Measurements from ENCODE around the gene SLC9A8.

SLC9A8 gene

DNA sequence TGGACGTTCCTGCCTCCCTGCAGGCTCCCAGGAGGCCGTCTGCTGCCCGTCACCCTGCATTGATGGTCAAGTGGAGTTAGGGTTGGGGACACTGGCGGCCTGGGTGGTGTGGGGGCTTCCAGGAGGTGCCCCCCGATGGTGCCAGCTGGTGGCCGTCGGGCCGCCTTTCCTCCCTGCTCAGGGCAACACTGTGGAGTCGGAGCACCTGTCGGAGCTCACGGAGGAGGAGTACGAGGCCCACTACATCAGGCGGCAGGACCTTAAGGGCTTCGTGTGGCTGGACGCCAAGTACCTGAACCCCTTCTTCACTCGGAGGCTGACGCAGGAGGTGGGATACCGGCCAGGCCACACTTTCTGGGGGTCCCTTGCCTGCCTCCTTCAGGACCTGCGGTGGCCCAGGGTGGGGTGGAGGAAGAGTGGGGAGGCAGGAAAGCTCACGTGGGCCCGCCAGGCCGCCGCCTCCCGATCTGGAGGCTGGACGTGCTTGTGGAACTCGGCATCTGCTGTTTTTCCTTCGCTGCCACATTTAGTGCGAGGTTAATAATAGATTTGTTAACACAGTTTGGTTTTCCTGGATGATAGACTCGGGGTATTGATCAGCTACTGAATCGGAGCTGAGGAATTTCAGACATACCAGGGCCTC is 74.1 kb downstream of the SLC9A8 start:
- peaks cover 19% of the 10 kb centered on the region for H3K4me1 ChIP-seq (ENCODE audit: control insufficient read depth, insufficient read depth, low read length)
- no peak overlapping the region for H3K4me2 ChIP-seq (ENCODE audit: low read length)
- H3K9ac ChIP-seq (ENCODE audit: low read depth, low read length) = peak overlapping the region; percentile 7
- H3K9me3 ChIP-seq (replicated peaks; ENCODE audit: low read length) = no peaks in the 10 kb centered on the region
- no peak overlapping the region for H3K4me3 ChIP-seq (ENCODE audit: low read length)
- peaks cover 45% of the 10 kb centered on the region for H3K36me3 ChIP-seq (ENCODE audit: insufficient read depth, low read length)
- no peaks in the 10 kb centered on the region for H3K27me3 ChIP-seq (ENCODE audit: control insufficient read depth, insufficient read depth, low read length)

GRCh38 chr20:49887251-49888211 is 74.9 kb downstream of the SLC9A8 start:
- Histone ChIP-seq H3K9ac (ENCODE audit: low read depth, low read length) (peak overlapping the region; percentile 7), H3K27me3 (ENCODE audit: control insufficient read depth, insufficient read depth, low read length) (no peaks in the 10 kb centered on the region), H3K4me1 (ENCODE audit: control insufficient read depth, insufficient read depth, low read length) (peaks cover 19% of the 10 kb centered on the region), H3K4me2 (ENCODE audit: low read length) (peak overlapping the region; percentile 17), H3K4me3 (ENCODE audit: low read length) (no peak overlapping the region), H3K36me3 (ENCODE audit: insufficient read depth, low read length) (peaks cover 38% of the 10 kb centered on the region), H3K9me3 (replicated peaks; ENCODE audit: low read length) (no peaks in the 10 kb centered on the region)

GRCh38 chr20:49888212-49889000 is 75.8 kb downstream of the SLC9A8 start:
- H3K4me2 ChIP-seq (ENCODE audit: low read length) = no peak overlapping the region
- H3K9me3 ChIP-seq (replicated peaks; ENCODE audit: low read length) = no peaks in the 10 kb centered on the region
- peaks cover 19% of the 10 kb centered on the region for H3K4me1 ChIP-seq (ENCODE audit: control insufficient read depth, insufficient read depth, low read length)
- H3K9ac ChIP-seq (ENCODE audit: low read depth, low read length) = no peak overlapping the region
- H3K36me3 ChIP-seq (ENCODE audit: insufficient read depth, low read length) = peaks cover 34% of the 10 kb centered on the region
- H3K27me3 ChIP-seq (ENCODE audit: control insufficient read depth, insufficient read depth, low read length) = no peaks in the 10 kb centered on the region
- no peak overlapping the region for H3K4me3 ChIP-seq (ENCODE audit: low read length)

- Histone ChIP-seq H3K4me2 (ENCODE audit: low read length) (no peak overlapping the region), H3K9ac (ENCODE audit: low read depth, low read length) (no peak overlapping the region), H3K4me3 (ENCODE audit: low read length) (no peak overlapping the region), H3K27me3 (ENCODE audit: control insufficient read depth, insufficient read depth, low read length) (no peaks in the 10 kb centered on the region), H3K9me3 (replicated peaks; ENCODE audit: low read length) (no peaks in the 10 kb centered on the region), H3K4me1 (ENCODE audit: control insufficient read depth, insufficient read depth, low read length) (peaks cover 19% of the 10 kb centered on the region), H3K36me3 (ENCODE audit: insufficient read depth, low read length) (peaks cover 28% of the 10 kb centered on the region)
Measured at GRCh38 chr20:49889001-49889934, 76.6 kb downstream of the SLC9A8 start.

- H3K27me3 ChIP-seq (ENCODE audit: control insufficient read depth, insufficient read depth, low read length) = no peaks in the 10 kb centered on the region
- no peaks in the 10 kb centered on the region for H3K9me3 ChIP-seq (replicated peaks; ENCODE audit: low read length)
- no peak overlapping the region for H3K4me2 ChIP-seq (ENCODE audit: low read length)
- peaks cover 19% of the 10 kb centered on the region for H3K4me1 ChIP-seq (ENCODE audit: control insufficient read depth, insufficient read depth, low read length)
- H3K4me3 ChIP-seq (ENCODE audit: low read length) = no peak overlapping the region
- H3K9ac ChIP-seq (ENCODE audit: low read depth, low read length) = no peak overlapping the region
- peaks cover 21% of the 10 kb centered on the region for H3K36me3 ChIP-seq (ENCODE audit: insufficient read depth, low read length)
Measured at GRCh38 chr20:49889935-49890333, 77.3 kb downstream of the SLC9A8 start.

DNA sequence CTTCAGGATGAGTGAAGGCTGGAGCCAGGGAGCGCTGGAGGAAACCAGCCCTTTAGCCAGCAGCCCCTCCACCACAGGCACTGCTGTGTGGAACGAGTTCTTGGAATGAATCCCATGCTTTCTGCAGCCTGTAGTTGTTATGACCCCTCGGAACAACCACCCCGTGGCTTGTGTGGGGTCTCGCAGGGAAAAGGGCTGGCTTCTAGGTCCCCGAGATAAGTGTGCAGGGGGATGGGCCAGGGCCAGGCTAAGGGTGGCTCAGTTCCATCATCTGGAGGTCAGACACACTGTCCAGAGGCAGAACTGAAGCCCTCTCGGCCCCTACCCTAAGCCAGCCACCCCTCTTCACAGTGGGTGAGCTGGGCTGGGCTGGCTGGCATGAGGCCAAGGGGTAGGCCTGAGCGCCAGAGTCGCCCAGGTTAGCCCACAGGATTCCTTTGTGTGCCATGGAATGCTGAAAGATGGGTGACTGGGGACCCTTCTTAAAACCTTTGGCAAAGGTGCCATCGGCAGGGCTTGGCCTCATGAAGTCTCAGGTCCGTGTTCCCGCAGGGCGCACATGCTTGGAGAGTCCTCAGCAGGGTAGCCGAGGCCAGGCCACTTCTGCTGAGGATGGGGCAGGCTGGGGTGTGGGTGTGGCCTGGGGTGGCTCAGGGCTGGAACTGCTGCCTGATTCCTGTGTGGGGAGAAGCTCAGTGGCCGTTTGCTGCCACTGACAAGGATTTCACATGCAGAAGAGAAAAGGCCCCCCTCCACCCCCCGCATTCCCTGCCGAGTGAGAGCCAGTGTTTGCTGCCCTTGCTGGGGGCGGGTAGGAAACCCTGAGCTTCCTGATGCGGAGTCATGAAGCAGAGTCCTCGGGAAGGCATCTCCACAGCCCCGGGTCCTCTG is 78.1 kb downstream of the SLC9A8 start:
- Histone ChIP-seq H3K9ac (ENCODE audit: low read depth, low read length) (no peak overlapping the region), H3K36me3 (ENCODE audit: insufficient read depth, low read length) (peaks cover 18% of the 10 kb centered on the region), H3K27me3 (ENCODE audit: control insufficient read depth, insufficient read depth, low read length) (no peaks in the 10 kb centered on the region), H3K4me3 (ENCODE audit: low read length) (no peak overlapping the region), H3K4me2 (ENCODE audit: low read length) (no peak overlapping the region), H3K9me3 (replicated peaks; ENCODE audit: low read length) (no peaks in the 10 kb centered on the region), H3K4me1 (ENCODE audit: control insufficient read depth, insufficient read depth, low read length) (peaks cover 19% of the 10 kb centered on the region)

GRCh38 chr20:49891476-49892110 is 79.0 kb downstream of the SLC9A8 start:
- Histone ChIP-seq H3K36me3 (ENCODE audit: insufficient read depth, low read length) (peaks cover 10% of the 10 kb centered on the region), H3K27me3 (ENCODE audit: control insufficient read depth, insufficient read depth, low read length) (no peaks in the 10 kb centered on the region), H3K9ac (ENCODE audit: low read depth, low read length) (no peak overlapping the region), H3K4me2 (ENCODE audit: low read length) (no peak overlapping the region), H3K4me3 (ENCODE audit: low read length) (no peak overlapping the region), H3K9me3 (replicated peaks; ENCODE audit: low read length) (no peaks in the 10 kb centered on the region), H3K4me1 (ENCODE audit: control insufficient read depth, insufficient read depth, low read length) (peaks cover 19% of the 10 kb centered on the region)

DNA sequence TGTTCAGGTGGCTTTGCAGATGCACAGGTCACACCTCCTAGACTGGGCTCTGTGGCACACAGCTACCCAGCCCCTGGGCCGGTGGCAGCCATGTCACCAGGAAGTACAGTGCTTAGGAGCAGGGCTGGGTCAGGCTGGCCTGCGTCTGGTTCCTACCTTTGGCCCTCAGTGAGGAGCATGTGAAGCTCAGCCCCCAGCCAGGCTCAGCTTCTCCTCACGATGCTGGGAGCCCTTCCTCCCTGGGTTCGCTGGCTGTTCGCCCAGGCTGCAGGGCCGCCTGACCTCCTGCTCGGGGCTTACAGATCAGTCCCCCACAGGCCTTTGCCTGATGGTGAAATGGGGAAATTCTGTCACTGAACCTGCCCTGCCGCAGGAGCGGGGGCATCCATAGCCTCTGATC is 79.6 kb downstream of the SLC9A8 start:
- no peak overlapping the region for H3K4me2 ChIP-seq (ENCODE audit: low read length)
- H3K9me3 ChIP-seq (replicated peaks; ENCODE audit: low read length) = no peaks in the 10 kb centered on the region
- peaks cover 14% of the 10 kb centered on the region for H3K4me1 ChIP-seq (ENCODE audit: control insufficient read depth, insufficient read depth, low read length)
- peaks cover 8% of the 10 kb centered on the region for H3K36me3 ChIP-seq (ENCODE audit: insufficient read depth, low read length)
- H3K27me3 ChIP-seq (ENCODE audit: control insufficient read depth, insufficient read depth, low read length) = no peaks in the 10 kb centered on the region
- no peak overlapping the region for H3K9ac ChIP-seq (ENCODE audit: low read depth, low read length)
- no peak overlapping the region for H3K4me3 ChIP-seq (ENCODE audit: low read length)

GRCh38 chr20:49892817-49893216 is 80.2 kb downstream of the SLC9A8 start:
- no peak overlapping the region for H3K9ac ChIP-seq (ENCODE audit: low read depth, low read length)
- H3K9me3 ChIP-seq (replicated peaks; ENCODE audit: low read length) = no peaks in the 10 kb centered on the region
- peaks cover 8% of the 10 kb centered on the region for H3K36me3 ChIP-seq (ENCODE audit: insufficient read depth, low read length)
- no peak overlapping the region for H3K4me2 ChIP-seq (ENCODE audit: low read length)
- peaks cover 9% of the 10 kb centered on the region for H3K4me1 ChIP-seq (ENCODE audit: control insufficient read depth, insufficient read depth, low read length)
- no peaks in the 10 kb centered on the region for H3K27me3 ChIP-seq (ENCODE audit: control insufficient read depth, insufficient read depth, low read length)
- no peak overlapping the region for H3K4me3 ChIP-seq (ENCODE audit: low read length)
